Measurements from ENCODE around the gene CHEK2.
"Not testable (repeated sequence)": the region's sequence is repeated elsewhere in the genome, so short reads cannot be mapped to it uniquely, and the experiment has no call there.

GRCh38 chr22:28680813-28681490 is 60.7 kb downstream of the CHEK2 start:
- not testable (repeated sequence) for TF ChIP-seq POLR2A (IDR thresholded peaks at IDR 0.05)
- TF ChIP-seq, protein P1, sequence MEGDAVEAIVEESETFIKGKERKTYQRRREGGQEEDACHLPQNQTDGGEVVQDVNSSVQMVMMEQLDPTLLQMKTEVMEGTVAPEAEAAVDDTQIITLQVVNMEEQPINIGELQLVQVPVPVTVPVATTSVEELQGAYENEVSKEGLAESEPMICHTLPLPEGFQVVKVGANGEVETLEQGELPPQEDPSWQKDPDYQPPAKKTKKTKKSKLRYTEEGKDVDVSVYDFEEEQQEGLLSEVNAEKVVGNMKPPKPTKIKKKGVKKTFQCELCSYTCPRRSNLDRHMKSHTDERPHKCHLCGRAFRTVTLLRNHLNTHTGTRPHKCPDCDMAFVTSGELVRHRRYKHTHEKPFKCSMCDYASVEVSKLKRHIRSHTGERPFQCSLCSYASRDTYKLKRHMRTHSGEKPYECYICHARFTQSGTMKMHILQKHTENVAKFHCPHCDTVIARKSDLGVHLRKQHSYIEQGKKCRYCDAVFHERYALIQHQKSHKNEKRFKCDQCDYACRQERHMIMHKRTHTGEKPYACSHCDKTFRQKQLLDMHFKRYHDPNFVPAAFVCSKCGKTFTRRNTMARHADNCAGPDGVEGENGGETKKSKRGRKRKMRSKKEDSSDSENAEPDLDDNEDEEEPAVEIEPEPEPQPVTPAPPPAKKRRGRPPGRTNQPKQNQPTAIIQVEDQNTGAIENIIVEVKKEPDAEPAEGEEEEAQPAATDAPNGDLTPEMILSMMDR (IDR thresholded peaks at IDR 0.05) = not testable (repeated sequence)

Measured in vagina (tissue), 2 donors.